NCI-H2227 (cell line): ENCODE data around the gene FUBP1.
"Not testable (repeated sequence)": the region's sequence is repeated elsewhere in the genome, so short reads cannot be mapped to it uniquely, and the experiment has no call there.

Source experiments
- DNase-seq: peaks from one replicate; lab custom pipeline; 2025; ENCODE audit not compliant: unreplicated experiment; lab: John Stamatoyannopoulos, UW

The FUBP1 gene, protein sequence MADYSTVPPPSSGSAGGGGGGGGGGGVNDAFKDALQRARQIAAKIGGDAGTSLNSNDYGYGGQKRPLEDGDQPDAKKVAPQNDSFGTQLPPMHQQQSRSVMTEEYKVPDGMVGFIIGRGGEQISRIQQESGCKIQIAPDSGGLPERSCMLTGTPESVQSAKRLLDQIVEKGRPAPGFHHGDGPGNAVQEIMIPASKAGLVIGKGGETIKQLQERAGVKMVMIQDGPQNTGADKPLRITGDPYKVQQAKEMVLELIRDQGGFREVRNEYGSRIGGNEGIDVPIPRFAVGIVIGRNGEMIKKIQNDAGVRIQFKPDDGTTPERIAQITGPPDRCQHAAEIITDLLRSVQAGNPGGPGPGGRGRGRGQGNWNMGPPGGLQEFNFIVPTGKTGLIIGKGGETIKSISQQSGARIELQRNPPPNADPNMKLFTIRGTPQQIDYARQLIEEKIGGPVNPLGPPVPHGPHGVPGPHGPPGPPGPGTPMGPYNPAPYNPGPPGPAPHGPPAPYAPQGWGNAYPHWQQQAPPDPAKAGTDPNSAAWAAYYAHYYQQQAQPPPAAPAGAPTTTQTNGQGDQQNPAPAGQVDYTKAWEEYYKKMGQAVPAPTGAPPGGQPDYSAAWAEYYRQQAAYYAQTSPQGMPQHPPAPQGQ

GRCh38 chr1:77978969-77979876 lies at the start of gene FUBP1:
Gene FUBP1, minus strand, starts transcription at chr1:77979072. Its CDS starts 68 bp downstream, at chr1:77979004.
- peak; percentile 99 for DNase-seq

GRCh38 chr1:78021134-78021533 lies 42.3 kb upstream of the FUBP1 start:
- DNase-seq: not testable (repeated sequence)

DNA sequence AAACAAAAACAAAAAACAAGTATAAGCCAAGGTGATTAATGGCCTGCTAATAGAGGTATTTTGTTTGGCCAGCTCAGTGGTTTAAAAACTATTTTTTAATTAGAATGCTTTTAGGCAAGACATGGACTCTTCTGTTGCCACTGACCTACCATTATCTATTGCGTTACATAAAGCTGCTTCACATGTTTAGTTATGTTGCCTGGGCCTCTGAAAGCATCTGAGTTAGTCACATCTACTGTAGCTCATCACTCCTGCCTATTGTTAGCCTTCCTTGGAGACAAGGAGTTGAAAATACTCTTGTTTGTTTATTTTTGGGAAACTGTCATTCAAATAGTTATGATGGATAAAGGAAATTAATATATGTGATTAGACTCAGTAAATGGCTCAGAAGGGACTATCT lies 40.2 kb upstream of the FUBP1 start:
- no peak for DNase-seq

DNA sequence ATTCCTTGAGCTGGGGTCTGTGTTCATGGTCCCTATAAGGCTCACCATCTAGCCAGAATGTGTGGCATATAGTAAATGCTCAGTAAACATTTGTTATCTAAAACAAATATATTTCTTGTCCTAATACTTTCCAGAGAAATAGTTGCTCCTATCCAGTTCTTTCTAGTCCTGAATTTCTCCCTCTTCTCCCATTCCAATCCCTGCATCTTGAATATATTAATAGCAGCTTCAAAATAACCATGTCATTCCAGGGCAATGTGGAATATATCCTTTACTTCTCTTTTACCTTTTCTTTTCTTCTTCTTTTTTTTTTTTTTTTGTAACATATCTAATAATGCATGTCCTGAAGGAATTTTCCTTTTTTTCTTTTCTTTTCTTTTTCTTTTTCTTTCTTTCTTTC lies 36.3 kb upstream of the FUBP1 start:
- DNase-seq: no peak

DNA sequence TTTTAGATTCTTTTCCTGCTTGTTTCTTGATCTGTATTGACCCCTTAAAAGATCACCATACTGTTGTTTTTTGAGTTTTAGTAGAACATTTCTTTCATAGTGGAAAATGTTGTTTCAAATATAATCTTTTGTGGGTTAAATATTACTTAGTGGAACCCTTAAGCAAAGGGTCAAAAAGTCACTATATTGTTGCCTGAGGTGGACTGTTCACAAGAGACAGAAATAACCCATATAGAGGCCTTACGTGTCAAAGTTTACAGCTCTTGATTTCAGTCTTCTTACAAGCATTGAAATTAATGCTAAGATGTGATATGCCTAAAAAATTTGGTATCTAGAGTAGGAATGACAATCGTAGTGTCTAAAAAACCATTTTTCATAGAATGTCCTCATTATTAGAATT lies 32.2 kb upstream of the FUBP1 start:
- no peak for DNase-seq

GRCh38 chr1:78009836-78010235 lies 31.0 kb upstream of the FUBP1 start:
- no peak for DNase-seq

DNA sequence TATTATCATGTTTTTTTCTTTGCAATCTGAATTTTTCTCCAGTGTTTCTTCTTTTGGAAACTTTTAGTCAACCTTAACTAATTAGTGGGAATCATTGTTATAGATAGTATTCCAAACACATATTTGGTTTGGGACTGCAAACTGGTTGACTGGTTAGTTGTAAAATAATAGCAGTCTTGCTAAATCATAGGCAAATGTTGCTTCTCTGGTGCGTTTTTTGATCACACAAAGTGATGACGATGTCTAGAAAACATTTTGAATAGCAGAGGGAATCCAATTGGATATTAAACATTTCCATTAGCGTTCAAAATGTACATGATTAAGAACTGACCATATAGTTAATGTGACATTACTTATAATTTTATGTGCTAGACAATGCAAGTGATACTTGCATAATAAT lies 30.4 kb upstream of the FUBP1 start:
- DNase-seq: no peak

GRCh38 chr1:78007677-78008341 lies 28.9 kb upstream of the FUBP1 start:
- no peak for DNase-seq

- DNase-seq: no peak
Measured at GRCh38 chr1:78006521-78006920, 27.6 kb upstream of the FUBP1 start.

DNA sequence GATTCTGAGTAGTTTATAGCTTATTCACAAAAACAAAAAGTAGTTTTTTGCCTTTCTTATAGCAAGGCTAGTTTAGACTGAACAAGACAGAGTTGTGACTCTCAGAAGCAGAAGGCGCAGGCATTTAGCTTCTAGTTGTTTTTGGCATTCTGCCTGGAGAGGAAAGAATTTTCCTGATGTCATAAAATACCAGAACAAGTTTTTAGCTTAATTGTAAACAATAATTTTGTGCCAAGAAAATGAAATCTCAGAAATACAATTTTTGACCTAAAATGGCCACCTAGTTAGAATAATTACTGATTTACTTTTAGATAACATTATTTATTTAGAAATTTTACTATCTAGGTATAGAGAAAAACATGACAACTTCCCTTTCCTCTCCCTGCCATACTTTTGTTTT lies 26.9 kb upstream of the FUBP1 start:
- peak; percentile 7 for DNase-seq

DNA sequence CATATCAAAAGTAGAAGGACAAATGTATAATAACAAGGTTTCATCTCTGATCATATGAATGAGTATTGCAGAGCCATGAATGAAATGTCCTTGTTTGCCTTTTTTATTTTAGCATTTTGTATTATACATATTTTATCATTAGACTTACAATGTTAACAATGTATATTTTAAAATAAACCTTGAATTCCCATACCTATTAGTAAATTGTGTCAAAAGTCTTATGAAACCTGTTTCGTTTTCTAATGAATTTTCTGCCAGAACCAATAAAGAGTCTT lies 26.5 kb upstream of the FUBP1 start:
- DNase-seq: no peak

GRCh38 chr1:78004719-78005447 lies 26.0 kb upstream of the FUBP1 start, which contains the start of gene DNAJB4:
Gene DNAJB4, plus strand, starts transcription at chr1:78004939. Its CDS starts 172 bp downstream, at chr1:78005111.
- DNase-seq: peak; percentile 95

GRCh38 chr1:78003882-78004718 lies 25.2 kb upstream of the FUBP1 start:
- peak; percentile 83 for DNase-seq

- peak; percentile 28 for DNase-seq
Measured at GRCh38 chr1:78003070-78003746, 24.3 kb upstream of the FUBP1 start.

- not testable (repeated sequence) for DNase-seq
Measured at GRCh38 chr1:78000536-78000935, 21.7 kb upstream of the FUBP1 start.

DNA sequence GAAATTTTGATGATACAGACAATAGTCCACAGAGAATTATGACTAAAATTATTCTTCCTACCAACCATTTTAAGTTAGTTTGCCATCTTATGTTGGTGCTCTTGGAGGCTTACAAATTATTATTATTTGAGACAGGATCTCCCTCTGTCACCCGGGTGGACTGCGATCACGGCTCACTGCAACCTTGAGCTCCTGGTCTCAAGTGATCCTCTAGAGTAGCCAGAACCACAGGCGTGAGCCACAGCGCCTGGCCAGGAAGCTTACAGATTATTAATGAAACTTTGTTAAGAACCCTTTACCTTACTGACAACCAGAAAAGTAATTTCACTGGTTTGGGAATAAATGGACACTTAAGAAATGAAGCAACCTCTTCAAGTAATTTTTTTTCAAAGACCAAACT lies 17.9 kb upstream of the FUBP1 start:
- no peak for DNase-seq

DNA sequence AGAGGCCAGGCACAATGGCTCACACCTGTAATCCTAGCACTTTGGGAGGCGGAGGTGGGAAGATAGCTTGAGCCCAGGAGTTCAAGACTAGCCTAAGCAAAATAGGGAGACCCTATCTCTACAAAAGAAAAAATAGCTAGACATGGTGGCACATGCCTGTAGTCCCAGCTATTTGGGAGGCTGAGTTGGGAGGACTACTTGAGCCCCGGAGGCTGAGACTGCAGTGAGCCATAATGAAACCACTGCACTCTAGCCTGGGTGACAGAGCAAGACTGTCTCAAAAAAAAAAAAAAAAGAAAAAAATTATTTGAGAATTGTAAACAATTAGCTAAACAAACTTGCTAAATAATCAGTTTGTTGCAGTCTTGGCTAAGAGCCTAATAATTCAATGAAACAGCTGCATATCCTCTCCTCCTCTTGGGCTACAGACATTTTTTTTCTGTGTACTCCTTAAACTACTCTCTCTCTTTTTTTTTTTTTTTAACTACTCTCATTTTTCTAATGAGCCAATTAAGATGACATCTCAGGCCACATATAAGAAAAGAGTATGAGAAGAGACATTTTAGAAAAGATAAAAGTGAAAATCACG lies 15.3 kb upstream of the FUBP1 start:
- DNase-seq: no peak

DNA sequence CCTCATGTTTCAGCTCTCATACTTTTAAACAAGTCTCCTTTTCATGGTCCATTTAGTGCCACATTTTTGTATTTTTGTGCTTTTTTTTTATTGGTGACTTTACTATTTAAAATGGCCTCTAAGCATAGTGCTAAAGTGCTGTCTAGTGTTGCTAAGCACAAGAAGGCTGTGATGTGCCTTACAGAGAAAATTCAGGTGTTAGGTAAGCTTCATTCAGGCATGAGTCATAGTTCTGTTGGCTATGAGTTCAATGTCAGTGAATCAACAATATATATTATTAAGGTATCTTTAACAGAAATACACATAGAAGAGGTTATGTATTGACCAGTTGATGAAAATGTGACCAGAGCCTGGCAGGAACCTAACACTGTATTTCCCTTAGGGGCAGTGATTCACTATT lies 12.8 kb upstream of the FUBP1 start:
- DNase-seq: no peak
